ENCODE results near the gene SLC24A4.
A peak's percentile ranks its signal among the peaks of the same experiment; 100 is the strongest.

SLC24A4 gene, protein sequence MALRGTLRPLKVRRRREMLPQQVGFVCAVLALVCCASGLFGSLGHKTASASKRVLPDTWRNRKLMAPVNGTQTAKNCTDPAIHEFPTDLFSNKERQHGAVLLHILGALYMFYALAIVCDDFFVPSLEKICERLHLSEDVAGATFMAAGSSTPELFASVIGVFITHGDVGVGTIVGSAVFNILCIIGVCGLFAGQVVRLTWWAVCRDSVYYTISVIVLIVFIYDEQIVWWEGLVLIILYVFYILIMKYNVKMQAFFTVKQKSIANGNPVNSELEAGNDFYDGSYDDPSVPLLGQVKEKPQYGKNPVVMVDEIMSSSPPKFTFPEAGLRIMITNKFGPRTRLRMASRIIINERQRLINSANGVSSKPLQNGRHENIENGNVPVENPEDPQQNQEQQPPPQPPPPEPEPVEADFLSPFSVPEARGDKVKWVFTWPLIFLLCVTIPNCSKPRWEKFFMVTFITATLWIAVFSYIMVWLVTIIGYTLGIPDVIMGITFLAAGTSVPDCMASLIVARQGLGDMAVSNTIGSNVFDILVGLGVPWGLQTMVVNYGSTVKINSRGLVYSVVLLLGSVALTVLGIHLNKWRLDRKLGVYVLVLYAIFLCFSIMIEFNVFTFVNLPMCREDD

DNA sequence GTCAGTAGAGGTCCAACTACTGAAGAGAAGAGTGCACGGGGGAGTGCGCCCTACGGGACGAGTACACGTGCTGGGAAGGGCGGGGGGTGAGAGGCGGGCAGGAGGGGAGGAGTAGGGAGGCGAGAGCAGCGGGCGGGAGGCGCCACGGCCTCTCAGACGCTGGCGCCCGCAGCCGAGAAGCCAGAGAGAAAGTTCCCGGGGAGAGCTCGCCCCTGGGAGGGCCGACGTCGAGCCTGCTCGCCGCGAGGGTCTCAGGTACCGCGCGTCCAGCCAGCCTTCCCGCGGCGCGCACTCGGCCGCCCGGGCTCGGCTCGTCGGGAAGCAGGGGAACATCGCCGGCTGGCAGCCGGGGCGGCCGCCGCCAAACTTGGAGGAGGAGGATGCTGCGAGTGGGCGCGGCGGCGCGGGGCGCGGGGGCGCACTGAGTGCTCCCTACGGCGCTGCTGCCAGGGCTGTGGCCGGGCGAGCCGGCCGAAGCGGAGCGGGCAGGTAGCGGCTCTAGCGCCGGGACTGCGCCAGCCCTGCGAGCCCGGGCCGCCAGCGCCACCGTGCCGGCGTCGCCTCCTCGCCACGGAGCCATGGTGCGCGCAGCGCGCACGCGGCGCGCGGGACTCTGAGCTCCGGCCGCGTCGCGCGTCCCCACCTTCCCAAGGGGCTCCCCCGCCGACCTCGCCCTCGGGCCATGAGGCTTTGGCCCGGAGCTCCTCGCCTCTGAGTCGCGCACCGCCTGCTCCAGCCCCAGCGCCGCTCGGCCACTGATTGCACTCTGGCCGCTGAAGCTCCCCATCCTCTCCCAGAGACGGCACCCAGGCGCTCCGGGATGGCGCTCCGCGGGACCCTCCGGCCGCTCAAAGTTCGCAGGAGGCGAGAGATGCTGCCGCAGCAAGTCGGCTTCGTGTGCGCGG, at the start of gene SLC24A4:
Gene SLC24A4 (plus strand): TSS at position 155 of the 905 bp plus-strand sequence. CDS start 666 bp downstream, at position 821.
- DNase-seq = peak in 14 of 51 donors; percentile 2 to 49 (median 22)

DNA sequence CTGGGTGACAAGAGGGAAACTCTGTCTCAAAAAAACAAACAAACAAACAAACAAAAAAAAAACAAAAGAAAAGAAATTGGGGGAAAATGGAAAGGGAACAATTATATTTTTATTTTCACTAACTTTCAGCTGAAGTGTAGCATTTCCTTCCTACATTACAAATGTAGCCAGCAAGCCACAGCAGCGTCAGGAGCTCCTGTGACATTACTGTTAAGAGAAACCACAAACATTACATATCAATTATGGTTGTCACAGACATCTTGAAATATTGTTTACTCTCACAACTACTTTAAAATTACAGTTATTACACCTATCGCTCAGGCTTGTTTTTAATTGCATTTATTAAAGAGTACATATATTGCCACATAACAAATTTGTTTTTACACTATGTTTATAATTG, 49.8 kb upstream of the SLC24A4 start:
- DNase-seq = no peak

DNA sequence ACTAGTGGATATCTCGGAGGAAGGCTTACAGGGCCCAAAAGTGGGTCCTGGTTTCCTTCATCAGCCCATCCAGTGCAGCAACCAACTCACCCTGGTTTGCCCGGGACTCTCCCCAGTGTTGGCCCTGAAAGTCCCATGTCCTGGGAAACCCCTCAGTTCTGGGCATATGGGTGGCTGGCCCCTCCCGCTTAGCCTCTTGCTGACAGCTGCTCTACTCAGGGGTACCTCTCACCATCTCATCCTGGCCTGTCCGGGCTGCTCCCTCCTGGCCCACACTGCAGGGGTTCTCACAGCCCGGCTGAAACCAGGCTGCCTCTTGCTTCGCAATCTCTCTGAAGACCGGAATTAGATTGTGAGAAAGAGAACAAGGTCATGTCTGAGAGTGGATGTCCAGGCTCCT, 48.9 kb upstream of the SLC24A4 start:
- DNase-seq = no peak

DNA sequence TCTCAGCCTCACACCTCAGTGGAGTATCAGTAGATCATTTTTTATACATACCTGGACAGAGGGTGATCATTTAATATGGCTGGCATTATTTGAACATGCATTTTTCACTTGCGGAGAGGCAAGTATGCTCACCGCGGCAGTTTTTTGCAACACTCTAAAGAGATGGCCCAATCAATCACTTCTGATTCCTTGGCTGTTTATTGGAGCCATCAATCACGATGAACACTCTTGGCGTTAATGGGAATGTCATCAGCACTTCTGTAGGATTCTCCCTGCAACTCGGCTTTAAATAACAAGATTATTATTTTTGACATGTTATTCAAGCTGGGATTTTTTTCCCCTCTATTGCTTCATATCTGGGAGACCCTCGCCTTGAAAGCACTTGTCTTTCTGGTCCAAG, 46.9 kb upstream of the SLC24A4 start:
- no peak for DNase-seq

DNA sequence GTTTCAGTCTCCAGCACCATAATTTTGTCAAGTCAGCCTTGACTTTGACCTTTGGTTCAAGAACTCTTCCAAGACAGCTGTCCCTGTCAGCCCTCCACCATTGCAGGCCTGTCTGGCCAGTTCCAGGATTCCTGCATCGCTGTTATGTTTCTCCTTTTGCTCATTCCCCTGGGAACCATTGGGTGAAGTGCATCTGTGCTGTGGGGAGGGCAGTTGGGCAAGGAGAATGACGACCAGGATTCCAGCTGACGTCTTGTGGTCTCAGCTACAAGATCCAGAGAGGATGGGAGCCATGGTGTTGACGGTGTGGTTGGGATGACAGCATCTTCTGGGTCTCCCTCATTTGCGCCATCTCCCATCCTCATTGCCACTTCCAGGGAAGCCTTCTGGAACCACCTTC, 45.9 kb upstream of the SLC24A4 start:
- no peak for DNase-seq

DNA sequence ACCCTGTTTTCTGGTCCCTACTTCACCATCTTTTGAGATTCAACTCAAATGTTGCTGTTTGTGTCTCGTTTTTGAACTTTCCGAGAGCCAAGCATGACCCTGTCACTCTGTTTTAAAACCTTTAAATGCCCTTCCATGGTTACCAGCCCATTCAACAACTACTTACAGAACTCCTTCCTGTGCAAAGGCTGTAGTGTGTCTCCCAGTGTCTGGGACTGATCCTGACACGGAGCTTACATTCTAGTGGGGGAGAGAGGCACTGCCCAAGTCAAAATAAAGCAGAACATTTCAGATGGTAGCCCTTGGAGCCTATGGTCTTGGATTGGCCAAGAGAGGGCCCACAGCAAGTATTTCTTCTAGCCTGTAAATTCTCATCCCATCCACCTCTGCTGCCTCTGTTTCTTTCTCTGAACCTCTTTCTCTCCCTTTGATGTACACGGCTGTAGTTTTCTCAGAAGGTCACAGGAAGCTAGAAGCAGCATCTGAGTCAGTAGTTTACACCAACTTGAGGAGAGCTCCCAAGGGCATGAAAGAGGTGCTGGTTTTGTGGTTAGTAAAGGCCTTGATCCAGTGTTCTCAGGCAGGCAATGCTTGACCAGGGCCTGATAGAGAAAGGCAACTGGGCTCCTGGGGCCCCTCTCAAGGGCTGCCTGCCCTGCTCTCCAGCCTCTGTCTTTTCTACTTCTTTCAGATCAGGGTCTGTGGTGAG, 42.3 kb upstream of the SLC24A4 start:
- no peak for DNase-seq

DNA sequence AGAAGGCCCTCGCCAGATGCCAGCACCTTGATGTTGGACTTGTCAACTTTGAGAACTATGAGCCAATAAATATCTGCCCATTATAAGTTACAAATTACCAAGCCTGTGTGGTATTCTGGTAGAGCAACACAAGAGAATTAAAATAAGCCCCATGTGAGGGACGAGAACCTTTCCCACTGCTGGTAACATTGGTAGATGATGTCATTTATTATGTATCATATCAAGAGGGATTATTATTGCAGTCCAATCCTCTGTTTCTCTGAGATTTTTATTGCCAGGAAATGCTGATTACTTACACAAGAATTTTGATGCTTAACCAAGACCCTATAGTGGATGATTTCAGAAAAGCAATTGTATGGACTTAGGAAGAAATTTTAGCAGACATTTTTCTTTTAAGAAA, 40.3 kb upstream of the SLC24A4 start:
- no peak for DNase-seq

DNA sequence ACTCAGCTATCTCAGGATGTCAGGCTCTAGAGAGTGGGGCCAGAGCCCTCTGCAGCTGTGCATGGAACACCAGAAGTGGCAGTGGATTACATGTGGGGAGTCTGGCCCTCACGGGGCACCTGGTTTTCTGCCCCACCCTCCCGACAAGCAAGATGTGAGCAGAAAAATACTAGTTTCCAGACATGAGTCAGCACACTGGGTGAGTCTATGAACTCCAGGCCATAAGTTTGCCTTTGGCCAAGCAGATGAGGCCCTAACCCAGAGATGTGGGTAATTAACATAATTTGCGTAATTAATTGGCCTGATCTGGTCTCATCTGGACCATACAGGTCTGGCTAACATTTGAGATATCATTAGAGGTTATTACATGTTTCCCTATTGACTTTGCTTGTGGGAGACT, 37.7 kb upstream of the SLC24A4 start:
- no peak for DNase-seq

DNA sequence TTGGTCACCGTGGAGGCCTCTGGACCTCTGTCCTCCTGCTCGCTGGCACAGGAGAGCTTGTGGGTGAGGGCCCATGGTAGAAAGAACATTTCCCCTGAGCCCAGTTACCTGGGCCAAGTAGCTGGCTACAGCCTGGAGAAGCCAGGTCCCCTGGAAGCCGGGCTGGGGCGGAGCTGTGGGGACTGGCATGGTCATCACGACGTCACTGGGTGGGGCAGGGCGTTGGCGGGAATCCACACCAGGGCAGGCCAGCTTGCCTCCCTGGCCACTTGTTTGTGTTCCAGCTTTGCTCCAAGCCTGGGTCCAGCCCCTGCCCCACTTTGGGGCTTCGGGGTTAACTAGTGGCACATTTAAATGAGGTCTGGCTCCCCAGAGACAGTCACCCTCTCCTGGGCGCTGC, 35.0 kb upstream of the SLC24A4 start:
- DNase-seq = no peak

DNA sequence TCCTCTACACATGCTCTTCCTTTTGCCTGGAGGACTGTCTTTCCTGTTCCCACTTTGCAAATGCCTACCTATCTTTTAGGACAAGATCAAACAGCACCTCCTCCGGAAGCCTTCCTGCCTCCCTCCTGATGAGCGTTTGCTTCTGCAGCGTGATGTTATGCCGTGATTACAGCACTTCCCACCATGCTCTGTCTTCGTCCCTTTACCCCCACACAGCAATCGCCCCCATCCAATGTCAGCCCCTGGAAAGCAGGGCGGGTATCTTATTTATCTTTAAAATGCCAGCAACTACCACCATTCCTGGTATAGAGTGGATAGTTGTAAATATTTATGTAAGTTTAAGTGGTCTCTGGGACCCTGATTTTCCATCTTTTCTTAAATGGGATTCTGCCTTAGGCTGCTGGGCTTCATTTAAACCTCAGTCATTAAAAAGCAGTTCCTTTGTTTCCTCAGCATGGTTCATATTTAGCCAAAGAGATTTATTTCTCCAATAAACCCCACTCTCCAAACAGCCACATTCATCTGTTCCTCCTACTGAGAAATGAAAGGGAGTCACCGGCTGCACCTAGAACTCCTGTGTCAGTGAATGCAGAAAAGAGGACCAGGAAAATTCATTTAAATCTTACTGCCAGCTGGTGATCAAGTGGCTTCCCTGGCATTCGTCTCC, 33.8 kb upstream of the SLC24A4 start:
- DNase-seq = no peak

DNA sequence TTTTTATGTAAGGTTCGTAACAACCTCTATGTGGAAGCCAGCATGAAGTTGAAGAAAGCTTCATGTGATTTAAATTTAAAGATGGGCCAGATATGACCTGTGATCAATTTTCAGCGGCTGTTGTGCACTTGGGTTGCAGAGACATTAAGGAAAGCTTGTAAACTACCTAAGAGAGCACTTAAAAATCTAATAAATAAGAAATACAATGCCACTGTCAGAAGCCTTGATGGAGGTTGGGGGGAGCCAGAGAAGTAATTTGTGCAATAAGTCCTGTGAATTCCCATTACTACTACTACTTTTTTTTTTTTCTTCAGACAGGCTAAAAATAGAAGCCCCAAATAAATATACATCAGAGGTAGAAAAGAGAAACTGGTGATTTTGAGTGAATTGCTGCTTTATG, 30.3 kb upstream of the SLC24A4 start:
- DNase-seq = no peak

DNA sequence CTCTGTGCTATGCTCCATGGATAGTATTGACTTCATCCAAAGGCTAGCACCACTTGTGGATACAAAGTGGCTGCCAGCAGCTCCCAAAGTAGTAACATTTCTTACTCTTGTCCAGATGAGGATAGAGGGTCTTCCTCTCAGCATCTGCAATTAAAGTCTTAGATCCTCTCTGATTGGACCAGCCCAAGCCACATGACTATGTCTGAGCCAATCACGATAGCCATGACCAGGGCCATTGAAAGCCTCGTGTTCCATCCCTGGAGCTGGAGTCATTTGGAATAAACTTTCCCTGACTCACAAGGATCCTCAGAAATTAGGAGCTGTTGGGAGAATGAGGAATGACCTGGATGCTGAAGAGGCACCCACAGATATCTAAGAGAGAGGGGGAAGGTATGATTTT, 28.5 kb upstream of the SLC24A4 start:
- DNase-seq = no peak

DNA sequence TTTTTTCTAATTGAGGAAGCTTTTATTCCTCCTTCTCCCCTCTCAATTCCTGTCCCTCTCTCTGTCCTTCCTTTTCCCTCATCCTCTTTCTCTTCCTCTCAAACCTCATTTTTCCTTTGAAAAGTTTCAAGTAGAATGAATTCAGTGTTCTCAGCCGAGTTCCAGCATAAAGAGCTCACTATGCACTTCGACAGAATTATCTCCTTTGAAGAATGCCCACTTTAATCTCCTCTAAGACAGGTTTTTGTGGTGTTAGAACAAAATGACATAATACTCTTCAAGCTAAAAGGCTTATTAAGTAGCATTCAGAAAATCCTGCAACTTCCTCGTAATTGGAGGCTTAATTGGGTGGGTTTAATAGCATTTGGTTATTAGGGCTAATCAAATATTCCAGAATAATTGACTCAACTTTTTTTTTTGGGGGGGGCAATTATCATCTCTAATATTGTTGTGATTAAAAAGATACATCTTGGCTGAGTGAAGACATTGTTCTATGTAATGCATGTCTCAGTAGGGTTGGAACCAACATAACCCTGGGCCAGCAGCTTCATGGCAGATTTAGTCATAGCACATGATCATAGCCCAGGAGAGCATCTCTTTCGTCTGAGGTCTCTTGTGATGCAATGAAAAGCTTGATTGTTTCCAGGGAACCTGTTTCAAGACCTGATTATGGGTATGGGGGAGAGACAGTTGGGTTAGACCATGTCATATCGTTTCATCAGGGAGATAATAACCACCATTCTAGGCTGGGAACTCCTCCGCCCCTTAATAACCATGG, 25.0 kb upstream of the SLC24A4 start:
- no peak for DNase-seq

DNA sequence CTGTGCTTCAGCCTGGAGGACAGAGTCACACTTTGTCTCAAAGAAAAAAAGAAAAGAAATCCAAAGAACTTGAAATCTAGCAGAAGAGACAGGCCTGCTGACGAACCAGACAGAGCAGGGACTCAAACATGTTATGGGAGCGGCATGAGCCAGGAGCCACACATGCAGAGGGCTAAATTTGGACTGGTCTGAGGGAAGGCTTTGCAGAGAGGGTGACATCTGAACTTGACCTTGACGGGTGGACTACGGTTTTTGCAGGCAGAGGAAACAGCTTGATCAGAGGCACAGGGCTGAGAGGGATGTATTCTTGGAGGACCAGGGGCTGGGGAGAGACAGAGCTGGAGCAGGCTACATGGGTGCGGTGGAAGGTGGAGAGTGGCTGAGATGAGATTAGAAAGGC, 20.5 kb upstream of the SLC24A4 start:
- no peak for DNase-seq

DNA sequence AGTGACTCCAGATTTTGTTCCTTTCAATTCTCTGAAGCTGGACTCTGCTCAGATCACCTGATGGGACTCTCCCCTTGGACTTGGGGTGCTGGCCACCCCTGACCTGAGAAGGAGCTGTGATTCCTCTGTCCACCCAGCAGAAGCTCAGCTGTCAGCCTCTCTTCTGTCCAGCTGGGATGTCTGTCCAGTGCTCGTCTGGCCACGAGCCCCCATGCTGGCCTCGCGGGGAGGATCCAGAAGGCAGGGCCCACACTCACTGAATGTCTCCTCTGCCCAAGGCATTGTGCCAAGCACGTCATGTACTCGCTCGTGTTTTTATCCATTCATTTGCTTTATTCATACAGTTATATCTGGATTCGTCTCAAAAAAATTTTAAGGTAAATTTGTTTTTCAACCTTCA, 14.2 kb upstream of the SLC24A4 start:
- DNase-seq = peak in 1 of 51 donors; percentile 7

DNA sequence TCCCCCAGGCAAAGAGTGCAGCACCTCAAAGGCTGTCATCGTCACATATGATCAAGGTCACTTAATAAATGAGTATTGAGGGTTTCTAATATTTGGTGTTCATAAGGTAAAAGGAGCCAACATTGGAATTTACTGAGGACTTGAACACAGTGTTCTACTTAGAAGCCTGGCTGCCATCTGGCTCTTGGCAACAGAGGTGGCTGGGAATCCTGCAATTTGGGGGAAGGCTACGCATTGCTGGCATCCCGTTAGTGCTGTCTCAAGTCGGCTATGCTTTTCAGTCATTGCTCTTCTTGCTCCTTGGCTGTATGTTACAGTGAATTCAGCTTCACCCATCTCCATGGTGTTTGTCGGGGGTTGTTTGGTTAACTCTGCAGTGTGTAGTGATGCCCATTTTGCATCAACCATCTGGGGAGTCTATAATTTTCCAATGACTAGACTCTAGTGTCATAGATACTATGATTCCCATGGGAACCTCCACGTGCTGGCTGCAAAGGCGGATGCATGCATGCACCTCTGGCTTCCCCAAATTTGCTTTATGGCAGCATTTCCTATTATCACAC, 12.9 kb upstream of the SLC24A4 start:
- no peak for DNase-seq

DNA sequence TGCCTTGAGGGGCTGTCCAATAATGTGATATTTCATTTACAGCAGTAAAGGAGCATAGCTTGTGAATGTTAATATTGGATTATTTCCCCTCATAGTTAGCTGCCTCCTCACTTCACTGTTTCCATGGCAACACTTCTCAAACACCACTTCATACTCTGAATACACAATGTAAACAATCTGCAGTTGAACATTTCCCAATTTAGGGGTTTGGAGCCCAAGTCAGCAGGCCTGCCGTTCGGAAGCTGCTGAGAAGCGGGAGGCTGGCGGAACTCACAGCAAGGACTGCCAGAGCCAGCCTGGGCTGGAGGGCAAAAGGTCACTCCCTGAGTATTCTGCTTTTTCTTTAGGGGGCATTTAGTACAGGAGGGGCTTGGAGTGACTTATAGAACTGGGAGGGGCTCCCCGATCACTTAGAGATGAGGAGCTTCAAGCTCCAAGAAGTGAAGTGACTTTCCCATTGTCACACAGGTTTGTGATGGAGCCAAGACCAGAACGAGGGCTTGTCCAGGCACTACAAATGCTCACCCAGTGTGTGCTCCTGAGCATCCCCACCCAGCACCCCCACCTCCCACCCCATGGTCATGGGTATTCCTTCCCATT, 12.1 kb upstream of the SLC24A4 start:
- peak in 2 of 51 donors; percentile 4 to 45 for DNase-seq

DNA sequence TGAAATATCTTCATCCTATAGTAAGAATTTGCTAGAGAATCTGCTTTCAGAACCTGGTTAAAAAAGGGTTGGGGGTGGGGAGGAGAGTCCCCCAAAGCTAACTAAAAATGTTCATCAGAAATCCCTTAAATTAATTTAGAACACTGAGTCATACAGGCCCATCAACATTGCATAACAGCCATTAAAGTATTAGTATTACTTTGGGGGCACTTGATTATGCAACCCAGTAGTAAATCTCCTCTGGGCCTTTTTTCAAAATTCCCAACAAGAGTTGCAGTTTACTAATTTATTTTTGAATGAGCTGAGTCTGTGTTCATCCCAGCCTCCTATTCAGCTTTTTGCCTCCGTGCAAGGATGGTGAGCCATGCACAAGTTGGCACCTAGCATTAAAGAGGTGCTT, 8.8 kb upstream of the SLC24A4 start:
- DNase-seq = no peak

Measured in hypothalamus (tissue), 51 donors.